HG02981 (cell line): ENCODE measurements around the gene MTSS2.

Experiments used
- ATAC-seq: cut with Tn5 transposase; IDR thresholded peaks from one replicate; pipeline ENCODE4 v1.9.1; 2021; ENCODE audit warnings: mild to moderate bottlenecking, moderate library complexity; ENCODE audit not compliant: unreplicated experiment

Gene MTSS2, protein sequence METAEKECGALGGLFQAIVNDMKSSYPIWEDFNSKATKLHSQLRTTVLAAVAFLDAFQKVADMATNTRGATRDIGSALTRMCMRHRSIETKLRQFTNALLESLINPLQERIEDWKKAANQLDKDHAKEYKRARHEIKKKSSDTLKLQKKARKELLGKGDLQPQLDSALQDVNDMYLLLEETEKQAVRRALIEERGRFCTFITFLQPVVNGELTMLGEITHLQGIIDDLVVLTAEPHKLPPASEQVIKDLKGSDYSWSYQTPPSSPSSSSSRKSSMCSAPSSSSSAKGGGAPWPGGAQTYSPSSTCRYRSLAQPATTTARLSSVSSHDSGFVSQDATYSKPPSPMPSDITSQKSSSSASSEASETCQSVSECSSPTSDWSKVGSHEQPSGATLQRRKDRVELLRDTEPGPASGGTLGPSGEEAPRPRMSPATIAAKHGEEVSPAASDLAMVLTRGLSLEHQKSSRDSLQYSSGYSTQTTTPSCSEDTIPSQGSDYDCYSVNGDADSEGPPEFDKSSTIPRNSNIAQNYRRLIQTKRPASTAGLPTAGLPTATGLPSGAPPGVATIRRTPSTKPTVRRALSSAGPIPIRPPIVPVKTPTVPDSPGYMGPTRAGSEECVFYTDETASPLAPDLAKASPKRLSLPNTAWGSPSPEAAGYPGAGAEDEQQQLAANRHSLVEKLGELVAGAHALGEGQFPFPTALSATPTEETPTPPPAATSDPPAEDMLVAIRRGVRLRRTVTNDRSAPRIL

DNA sequence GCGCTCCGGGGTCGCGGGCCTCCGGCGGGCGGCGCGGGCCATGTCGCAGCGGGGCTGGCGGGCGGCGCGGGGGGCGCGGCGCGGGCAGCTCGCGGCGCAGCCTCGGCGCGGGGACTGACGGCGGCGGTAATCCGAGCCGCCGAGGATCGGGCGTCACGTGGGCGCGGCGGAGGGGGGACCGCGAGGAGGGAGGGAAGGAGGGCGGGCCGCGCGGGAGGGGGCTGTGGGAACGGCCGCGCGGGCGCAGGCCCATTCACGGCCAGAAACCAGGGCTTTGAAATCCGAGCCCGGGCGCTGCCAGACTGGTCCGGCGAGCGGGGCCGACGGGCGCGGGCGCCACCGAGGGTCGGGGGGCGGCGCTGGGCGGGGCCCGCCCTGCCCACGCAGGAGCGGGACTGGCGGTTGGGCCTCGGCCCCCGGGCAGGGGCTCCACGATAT lies at the start of gene MTSS2:
Gene MTSS2 (minus strand): TSS at position 116 of the 438 bp plus-strand sequence. CDS start 262 bp downstream, outside the sequence.
- no peak for ATAC-seq

DNA sequence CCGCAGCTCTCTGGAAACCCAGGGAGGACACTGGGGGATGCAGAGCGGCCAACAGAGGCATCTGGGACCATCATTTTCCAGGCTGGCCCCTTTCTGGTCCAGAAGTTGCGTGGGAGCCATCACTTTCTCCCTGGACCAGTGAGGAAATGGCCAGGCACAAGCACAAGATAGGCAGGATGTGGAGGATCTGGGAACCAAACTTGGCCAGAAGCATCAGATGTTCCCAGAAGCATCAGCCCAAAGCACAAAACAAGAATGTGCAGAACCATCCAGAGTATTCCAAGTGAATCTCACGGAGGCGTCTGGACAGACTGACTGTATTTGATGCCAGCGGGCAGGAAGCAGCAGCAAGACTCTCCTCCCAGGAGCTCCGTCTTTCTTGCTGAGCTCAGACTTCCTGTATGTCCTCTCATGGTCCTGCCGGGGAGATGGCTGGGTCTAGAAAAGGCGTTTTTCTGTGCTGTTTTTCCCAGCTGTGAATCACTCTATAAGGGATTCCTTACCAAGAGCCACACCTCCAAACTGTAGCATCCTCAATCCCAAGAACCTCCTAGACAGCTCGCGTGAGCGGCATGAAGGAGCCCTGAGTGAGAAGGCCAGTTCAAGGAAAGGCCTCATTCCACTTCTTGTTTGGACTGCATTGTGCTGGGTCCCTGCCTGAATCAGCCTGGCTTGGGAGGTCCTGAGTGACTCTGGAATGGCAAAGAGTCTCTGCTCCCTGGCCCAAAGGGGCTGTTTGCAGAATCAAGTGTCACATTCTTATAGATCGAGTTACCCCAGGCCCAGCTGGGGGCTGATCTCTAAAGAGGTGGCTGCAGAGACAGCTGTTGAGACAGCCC lies 49.5 kb upstream of the MTSS2 start:
- no peak for ATAC-seq

DNA sequence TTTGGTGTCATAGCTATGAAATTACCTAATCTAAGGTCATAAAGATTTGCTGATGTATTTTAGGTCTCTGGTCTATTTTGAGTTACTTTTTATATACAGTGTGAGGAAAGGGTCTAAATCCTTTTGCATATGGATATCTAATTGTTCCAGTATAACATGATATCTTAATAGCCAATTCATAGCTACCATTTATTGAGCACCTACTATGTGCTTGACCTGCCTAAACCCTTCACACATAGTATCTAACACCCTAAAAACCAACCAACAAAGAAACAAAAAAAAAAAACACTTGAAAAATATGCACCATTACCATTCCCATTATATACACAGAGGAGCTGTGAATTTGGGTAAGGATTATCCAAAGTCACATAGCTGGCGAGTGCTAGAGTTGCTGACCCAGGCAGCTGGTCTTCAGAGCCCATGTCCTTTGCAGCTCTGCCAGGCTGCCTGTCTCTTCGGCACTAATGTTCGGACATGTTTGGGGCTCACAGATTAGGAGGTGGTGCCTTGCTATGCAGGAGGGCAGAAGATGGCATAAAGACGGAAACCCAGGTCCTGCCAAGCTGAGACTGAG lies 48.8 kb upstream of the MTSS2 start:
- no peak for ATAC-seq

DNA sequence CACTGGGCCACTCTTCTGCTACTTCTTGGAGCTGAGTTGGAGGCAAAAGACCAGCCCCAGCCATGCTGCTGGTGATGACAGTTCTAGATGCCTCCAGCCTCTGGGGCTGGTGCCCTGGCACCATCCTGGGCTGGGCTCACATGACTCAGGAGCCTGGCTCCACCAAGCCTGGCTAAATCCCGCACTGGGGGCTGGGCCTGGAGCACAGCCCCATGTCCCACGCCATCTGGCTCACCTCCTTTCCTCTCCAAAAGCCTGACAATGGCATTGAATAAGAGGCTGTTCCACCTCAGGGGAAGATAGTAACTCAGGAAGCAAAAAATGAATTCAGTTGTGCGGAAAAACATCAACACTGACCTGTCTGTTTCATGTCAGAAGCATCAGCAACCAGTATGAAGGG lies 45.1 kb upstream of the MTSS2 start:
- no peak for ATAC-seq

DNA sequence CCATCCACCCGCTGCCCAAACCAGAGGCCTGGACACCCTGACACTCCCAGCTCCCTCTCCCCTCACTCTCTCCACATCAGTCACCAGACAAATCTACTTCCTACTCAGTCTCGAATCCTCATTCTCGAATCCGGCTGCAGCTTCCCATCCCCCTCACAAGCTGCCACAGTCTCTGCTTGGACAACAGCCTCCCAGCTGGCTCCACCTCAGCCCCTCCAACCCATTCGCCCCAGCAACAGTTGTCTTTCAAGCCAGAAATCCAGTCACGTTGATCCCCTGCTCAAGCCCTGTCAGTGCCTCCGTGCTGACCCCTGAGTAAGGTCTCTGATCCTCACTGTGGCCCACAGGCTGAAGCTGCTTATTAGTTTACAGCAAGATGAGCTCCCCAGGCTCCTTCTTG lies 44.2 kb upstream of the MTSS2 start:
- no peak for ATAC-seq

DNA sequence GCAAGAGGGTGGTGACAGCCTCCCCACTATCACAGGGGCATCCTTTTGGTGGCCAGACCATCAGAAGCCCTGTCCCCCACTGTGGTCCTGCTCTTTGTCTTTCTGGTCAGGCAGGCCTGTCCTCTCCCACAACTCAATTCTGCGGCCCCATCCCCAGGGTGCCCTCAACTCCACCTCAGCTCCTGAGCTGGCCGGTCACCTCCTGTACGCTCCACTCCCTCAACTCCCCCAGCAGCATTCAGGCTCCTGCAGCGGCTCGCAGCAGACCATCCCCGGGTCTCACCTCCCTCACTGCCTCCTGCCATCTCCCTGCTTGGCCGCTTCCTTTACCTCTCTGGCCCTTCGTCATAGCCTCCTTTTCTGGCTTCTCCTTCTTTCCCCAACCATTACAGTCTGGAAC lies 43.4 kb upstream of the MTSS2 start:
- no peak for ATAC-seq

DNA sequence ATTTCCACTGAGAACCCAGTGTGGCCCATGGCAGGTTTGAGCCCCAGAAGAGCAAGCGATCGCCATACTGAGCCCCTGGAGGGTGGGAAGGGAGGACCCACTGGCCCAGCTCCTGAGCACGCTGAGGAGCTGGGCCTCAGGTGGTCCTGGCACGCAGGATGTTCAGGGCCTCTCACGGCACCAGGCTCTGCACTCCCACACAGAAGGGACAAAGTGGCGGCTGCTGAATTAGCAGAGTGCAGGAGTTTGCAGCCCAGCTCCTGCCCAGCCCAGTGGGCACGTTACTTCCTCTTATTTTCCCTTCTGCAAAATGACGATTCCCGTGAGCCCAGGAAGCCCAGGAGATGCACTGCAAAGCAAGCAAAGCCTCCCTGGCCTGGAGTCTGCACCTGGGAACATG lies 42.3 kb upstream of the MTSS2 start:
- no peak for ATAC-seq

DNA sequence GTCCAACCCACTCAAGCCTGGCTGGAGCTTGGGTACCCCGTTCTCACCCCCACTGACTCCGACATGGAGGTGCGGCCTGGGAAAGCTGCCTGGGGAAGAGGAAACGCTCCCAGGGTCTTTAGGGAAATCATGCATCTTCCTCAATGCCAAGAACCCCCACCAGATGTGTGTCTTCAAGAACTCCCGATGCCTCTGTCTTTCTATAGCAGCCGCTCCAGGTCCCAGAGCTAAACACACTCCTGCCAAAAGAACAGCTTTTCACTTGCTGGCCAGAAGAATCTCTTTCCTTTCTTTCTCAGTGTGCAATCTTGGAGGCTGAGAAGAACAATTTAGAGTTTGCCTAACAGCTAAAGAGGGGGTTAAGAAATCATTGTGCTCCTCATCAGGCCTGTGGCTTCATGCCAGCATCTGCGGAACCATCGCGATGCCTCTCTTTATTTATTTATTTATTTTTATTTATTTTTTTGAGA lies 41.1 kb upstream of the MTSS2 start:
- ATAC-seq: no peak

DNA sequence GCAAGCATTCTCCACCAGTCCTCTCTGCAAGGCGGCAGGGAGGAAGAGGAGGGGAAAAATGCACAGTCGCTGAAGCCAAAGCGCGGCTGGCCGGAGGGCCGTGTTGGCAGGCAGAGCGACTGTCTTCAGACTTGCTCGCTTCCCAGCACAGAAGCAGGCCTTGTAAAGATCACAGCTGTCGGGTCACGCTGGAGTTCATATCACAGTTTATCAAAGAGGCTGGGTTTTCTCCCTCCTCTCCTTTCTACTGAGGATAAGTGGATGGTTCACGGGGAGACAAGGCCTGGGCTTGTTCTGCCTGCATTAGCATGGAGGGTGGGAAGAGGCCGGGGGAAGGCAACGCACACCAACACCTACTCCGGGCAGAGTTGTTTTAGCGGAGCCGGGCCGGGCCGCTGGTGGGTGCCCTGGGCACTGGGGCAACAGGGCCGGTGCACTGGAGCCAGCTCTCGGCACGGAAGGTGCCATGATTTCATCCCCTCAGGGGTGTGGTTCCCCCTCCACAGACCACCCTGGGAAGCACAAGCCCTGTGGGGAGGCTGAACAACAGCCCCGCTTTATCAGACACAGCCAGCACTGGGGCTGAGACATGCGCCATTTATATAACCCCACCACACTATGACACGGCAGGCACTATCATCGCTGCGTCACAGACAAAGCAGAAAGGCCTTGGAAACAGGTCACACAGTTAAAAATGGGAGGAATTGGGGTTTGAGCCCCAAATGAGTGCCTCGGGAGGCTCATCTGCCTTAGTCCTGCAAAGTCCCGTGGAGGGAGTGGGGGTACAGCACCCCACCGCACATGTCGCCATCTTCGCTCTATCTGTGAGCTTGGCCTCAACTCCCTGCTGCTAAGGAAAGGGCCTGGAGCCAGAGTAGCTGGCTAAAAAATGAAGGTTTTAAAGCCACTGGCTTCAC lies 40.3 kb upstream of the MTSS2 start:
- ATAC-seq: no peak

DNA sequence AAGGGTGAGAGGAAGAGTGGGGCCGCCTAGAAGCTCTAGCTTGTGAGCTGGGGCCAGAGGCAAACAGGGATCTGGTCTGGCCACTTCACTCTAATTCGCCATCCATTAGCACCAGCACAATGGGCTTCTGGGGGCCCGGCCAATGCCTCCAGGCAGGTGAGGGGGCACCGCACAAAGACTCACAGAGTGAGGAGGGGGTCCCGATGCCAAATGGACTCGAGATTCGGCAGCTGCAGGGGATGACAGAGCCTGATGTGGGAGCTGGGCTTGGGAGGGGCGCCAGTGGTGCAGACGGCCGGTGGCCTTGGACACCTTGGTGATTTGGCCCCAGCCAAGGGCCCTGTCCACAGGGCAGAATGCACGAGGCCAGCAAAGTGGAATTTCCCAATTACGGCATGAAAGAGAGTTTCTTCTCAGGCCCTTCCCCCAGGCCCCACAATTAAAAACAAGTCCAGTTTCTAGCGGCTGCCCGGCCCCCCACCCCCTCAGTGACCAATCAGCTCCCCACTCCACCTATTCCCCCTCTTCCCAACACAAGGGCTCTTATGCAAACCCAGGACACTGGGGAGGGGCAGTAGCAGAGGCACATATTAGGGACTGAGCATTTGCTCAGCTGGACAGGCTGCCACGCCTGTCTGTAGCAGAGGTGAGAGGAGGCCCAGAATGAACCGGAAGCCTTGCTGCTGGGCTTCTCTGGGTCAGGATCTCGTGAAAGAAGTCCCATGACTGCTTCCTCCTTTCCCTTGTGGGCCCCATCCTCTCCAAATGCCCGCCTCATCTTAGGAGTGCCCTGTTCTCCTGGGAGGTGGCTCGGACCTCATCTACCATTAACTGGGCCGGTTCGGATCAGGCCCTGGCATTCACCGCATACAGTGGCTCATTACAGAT lies 39.4 kb upstream of the MTSS2 start:
- ATAC-seq: no peak

DNA sequence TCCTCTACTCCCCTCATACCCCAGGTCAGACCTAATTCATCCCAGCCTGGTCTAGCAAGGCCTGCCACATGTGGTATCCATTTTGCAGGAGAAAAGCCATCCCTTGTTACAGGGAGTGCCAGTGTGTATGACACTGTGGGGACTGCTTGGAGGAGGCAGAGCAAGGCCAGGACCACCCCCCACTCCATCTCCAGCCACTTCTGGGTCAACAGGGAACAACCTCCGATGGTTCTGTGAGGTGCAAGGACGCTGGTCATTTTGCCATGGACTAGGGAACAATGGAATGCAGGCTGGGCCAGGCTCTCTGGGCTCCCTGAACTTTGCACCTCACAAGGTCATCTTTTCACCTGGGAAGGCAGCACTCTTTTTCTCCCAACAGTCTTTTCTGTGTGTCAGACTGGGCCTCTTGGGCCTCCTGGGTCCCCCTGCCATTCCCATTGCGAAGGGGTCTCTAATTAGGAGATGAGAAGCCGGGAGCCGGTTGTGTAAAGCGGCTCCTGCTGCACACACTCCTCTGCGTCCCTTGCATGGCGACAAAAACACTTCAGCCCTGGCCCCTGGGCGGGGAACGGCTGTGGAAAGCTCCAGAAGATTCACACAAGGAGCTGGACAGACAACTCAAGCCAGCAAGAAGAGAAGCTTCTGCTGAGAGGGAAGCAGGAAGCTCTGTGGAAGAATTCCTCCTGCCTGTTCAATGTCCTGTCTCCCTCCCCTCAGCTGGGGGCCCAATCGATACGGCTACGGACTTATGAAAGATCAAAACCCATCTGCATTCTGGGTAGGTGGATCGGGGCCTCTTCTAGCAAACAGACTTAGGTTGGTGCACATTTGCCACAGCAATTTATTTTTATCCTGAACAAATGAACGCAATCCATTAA lies 38.5 kb upstream of the MTSS2 start:
- ATAC-seq: no peak

DNA sequence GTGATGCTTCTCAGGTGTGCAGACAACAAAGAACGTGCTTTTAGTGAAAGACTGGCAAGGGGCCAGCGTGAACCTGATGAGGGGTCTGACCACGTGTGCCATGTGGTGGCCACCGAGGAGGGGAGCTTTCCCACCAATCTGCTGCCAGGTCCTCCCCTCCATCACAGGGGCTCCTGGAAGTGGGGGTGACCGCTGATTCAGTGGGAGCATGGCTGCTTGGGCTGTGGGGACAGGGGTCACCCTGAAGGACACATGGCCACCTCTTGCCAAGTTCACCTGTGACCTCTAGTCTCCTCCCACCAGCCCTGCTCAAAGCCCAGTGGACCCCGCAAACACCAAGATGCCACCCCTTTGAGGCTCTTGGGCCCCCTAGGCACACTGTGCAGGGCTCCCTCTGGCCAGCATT lies 37.9 kb upstream of the MTSS2 start:
- no peak for ATAC-seq

DNA sequence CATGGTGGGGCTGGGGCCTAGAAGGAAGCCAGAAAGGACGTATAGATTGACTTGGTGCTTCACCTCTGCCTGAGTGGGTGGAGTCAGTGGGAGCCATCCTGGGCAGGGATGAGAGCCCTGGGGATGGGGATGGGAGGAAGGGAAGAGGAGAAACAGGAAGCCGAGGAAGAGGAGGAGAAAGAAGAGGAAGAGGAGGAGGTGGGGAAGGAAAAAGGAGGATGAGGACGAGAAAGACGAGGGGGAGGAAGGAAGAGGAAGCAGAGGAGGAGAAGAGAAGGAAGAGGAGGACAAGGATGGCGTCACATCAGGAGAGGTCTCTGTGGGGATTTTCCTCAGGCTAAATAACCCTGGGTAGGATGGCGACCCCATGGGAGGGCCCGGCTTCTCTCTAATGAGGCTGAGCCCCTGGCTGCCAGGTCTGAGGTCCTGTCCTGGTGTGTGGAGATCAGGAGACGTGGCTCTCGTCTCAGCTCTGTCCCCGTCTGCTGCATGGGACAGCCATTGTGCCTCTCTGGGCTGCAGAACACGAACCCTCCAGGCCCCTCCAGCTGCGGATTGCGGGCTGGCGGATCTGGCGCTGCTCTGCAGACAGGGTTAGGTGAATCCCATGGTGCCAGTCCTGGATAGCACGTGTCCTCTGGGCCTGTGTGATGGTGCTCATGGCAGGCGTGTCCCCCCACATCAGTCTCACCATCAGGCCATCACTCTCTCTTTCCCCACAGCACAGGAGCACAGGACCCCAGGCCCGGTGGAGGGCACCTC lies 35.5 kb upstream of the MTSS2 start:
- no peak for ATAC-seq

DNA sequence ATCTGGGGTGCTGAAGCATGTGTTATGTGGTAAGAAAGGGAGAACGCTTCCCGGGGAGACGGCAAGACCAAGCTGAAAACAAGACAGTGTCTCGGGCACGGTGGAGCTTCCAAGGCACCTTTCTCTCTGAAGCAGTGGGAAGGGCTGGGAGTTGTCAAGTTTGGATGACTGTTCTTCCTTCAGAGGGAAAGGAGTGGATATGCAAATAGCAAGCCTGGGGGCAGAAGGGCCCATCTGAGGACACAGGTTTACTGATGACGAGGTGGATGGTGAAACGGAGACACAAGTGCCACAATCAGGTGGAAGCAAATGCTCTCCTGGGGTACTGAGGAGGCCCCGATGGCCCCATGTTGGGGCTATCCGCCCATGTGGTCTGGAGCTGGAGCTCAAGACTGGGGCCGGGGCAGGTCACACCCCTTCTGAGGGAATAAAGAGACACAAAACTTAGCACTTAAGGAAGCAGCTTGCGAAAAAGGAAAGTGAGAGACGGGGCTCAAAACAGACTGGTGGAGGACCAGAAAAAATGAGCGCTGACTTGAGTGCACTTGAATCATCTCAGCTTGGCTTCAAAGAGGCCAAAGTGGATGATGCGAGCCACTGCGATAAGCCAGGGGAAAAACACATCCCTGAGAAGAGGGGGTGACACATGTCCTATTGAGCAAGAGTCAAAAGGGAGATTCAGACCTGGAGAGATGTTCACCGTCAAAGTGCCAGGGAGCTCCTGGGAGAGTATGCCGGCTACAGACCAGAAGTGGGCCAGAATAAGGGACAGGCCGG lies 34.8 kb upstream of the MTSS2 start:
- ATAC-seq: no peak

DNA sequence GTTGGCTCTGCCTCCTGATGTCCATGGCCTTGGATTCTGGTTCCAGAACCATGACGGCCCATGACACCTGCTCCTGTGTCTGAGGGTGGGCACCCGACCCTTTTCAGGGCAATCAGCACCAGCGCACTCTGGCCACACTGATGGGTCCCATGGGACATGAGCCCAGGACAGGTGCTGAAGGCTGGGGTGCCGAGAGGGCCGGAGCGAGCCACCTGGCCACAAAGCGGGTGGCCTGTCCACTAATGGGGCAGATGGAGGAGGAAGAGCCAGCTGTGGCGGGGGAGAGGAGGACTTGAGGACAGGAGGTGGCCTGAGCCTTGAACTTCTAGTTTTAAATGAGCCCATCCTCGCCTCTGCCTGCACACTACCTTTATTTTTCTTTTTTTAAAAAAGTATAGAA lies 31.2 kb upstream of the MTSS2 start:
- ATAC-seq: no peak

DNA sequence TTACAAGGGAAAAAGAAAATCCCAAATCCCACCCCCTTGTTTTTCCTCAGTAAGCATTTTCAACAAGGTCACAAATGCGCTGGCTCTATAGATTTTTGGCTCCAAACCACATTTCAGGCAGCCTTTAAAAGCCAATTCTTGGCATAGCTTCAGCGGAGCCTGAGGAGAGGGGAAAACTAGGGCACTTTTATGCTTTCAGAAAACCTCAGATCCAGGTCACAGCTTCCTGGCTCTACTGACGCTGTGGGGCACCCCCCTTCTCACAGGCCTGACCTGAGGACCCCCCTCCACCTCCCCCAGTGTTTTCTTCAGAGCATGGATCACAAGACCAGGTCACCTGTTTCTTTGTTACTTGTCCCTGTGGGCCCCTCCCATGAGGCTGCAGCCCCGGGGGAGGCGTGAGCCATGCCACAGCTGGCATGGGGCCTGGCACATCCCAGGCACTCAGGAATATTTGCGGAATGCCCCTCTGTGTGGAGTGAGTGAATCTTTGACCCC lies 30.1 kb upstream of the MTSS2 start:
- ATAC-seq: no peak
